SK-MEL-5 (cell line): Measurements from ENCODE around the gene ZBP1. TPM values are rescaled to one million over a fixed set of nuclear protein-coding genes. Genes with fewer than 3 reads are reported as not detected.

ENCODE experiments used
- DNase-seq: peaks from one replicate; pipeline ENCODE4 v3.0.0-alpha.2; 2016; ENCODE audit warnings: low read depth, low spot score
- in situ Hi-C: cut with HindIII; loops from 2 replicates; pipeline ENCODE4 v1.10.0; 2016; ENCODE audit warnings: low sequenced_read_pairs, high pct_unique_total_duplicates, low pct_unique_long_range_greater_than_20kb
- total RNA-seq: library from RNA; depleted of rRNA; stranded (reverse); fragments of >200 nt; shearing (Covaris generic); gene quantifications from 2 replicates; pipeline ENCODE4 v1.2.3, GENCODE V29; 2014; rRNA removed

ZBP1 gene
- total RNA-seq, 1 experiment from 2014 or later = not detected

DNA sequence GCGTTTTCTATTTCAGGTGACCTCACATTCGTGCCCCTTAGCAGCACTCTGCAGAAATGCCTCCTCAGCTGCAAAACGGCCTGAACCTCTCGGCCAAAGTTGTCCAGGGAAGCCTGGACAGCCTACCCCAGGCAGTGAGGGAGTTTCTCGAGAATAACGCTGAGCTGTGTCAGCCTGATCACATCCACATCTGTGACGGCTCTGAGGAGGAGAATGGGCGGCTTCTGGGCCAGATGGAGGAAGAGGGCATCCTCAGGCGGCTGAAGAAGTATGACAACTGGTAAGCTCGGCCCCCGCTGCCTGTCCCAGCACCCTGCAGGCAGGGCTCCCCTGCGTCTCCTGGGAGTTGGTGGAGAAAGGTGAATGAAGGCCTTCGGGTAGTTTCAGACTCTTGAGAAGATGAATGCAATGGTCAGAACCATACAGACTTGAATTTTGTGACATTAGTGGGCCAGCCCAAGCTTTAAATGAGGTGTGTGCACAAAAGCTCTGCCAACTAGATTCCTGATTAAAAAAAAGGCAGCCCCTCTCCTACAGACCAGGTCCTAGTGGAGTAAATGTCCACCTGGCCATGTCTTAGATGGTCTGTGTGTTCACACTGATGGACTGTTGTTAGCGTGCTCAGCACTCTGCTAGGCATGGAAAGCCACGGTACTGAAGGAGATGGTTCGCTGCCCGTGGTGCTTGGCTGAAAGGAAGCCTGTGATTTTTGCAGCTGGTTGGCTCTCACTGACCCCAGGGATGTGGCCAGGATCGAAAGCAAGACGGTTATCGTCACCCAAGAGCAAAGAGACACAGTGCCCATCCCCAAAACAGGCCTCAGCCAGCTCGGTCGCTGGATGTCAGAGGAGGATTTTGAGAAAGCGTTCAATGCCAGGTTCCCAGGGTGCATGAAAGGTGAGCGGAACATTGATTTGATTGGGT is 58.6 kb downstream of the ZBP1 start:
- no peak for DNase-seq
- in situ Hi-C loops = no loop called here

DNA sequence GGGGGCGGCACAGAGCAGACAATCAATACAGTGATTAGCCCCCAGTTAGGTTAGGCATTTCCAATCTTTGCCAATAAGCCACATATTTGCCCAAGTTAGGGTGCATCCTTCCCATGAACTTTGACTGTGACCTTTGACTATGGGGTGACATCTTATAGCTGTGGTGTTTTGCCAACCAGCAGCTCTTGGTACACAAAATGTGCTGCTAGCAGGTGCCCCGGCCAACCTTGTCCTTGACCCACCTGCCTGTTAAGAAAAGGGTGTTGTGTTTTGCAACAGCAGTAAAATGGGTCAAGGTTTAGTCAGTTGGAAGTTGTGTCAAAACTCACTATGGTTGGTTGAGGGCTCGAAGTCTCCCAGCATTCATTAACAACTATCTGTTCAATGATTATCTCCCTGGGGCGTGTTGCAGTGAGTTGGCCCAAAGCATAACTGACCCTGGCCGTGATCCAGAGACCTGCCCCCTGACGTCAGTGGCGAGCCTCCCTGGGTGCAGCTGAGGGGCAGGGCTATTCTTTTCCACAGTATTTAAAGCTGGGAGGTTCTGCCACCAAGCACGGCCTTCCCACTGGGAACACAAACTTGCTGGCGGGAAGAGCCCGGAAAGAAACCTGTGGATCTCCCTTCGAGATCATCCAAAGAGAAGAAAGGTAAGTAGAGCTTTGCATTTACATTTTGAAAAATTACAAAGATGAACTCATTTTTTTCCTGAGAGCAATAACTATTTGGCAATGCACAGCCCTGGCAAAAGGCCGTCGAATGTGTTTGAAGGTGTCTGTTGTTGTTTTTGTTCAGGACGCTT is 59.5 kb downstream of the ZBP1 start, which contains the start of gene PCK1:
Gene PCK1 (plus strand): TSS at position 557 of the 802 bp plus-strand sequence. CDS start 302 bp downstream, outside the sequence.
- in situ Hi-C loops = no loop called here
- peak; percentile 34 for DNase-seq

DNA sequence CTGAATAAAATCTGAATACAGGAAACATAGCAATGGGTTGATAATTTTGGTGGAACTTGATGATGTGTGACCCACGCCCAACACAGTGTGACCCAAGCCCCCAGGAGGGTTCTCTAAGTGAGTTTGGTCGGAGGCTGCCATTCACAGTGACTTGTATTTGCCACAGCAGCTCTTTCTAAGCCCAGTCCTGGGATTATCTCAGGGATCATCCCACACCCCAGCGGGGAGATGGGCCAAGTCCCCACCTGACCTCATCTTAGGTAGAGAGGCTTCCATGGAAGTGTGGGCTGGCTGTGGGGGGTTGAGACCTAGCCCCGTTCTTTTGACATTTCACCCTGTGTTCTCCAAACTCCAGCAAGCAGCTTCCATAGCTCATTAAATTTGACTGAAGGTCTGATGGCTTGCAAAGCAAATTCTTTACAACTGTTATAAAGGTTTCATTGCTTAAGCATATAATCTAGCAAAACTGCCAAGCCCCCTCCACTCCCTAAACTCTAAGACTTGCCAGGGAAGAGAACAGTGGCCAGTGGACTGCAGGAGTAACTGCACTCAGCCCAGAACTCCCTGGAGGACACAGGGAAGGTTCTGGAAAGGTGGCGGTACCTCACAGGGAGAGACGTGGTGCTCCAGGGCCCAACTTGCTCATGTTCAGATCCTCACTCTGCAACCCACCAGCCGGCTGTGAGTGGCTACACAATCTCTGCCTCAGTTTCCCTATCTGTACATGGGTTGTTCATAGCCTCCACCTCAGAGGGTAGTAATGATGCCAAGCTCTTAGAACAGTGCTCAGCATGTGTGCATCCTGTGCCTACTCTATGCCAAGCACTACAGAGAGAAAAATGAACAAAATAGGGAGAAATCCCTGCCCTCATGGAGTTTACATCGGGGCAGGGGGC is 60.3 kb downstream of the ZBP1 start:
- in situ Hi-C loops = no loop called here
- DNase-seq = no peak

DNA sequence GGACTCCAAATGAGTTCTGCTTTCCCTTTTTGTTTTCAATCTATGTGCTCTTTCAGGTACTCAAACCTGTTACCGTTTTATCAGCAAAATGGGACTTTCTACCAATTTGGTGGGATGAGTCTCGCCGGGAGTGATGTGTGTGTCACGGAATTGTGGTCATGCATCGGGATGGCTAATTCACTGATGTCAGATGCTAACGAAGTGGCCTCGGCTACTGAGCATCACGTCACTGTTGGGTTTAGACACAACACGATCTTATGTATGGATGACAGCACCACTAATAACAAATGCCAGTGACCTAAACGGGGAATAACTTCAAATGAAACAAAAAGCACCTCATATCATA is 61.0 kb downstream of the ZBP1 start:
- in situ Hi-C loops = no loop called here
- DNase-seq = no peak

DNA sequence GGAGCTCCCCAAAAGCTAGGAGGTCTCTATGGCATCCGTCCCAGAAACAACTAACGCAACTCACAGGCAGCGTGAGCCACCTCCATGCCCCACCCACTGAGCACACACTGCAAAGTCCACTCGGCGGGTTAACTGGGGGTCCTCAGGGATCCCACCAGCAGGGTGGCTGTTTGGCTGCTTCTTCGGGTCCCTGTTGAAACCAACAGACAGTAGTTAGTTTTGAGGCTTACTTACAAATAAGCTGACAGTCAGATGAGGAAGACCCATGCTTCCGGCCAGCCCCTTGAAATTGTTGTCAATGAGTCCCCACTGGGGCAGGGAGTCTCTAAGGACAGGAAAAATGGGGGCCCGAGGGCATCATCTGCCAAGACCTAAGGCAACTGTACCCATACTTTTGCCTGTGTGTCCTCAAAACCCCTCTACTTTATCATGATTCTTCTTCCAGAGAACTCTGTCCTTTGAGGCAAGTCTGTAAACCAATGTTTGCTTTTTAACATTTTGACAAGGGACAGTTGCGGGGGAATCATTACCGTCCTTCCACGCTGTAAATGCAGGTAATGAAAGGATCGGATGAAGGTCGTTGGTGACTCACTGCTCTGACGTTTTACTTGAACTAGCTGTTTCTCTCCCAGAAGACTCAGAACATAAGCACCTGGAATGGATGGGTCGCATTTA is 61.5 kb downstream of the ZBP1 start:
- DNase-seq = no peak
- in situ Hi-C loops = no loop called here

DNA sequence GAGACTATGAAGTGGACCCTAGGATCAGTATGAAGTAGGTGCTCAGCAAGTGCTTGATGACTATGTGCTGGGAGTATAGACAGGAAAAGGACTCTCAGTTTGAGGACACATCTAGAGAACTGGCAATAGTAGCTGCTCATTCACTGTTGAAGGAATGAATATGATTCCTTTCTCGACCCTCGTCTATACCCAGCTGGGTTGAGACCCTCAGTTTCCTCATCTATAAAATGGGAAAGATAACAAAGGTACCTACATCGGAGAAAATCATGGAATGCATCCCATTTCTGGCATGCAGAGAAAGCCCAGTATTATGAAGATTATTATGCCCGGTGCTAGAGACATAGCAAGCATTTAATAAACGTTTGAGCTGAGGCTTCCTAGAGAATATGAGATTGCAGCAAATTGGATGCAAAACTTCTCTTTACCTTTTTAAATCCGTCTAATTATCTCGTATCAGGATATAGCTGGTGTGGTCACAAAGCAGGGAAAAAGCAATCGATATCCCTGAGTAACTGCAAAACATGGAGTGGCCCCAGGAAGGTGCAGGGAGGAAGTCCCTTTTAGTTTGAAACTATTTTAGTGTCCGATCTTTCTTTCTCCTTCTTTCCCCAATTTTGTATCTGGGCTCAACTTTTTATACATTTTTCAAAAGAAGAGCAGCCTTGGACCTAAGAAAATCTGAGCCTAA is 62.2 kb downstream of the ZBP1 start:
- in situ Hi-C loops = no loop called here
- DNase-seq = no peak

DNA sequence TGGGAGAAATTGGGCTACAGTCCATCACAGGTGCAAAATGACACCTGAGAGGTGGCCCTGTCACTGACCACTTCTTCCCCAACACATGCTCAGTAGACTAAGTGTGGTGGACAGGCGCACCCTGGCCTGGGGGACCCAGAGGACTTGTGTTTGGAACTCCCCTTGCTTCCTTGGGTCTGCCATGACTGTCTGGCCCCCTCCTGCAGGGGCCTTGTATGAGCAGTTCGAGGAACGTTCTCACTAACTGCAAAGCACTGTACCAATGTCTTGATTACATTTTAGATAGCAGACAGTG is 63.3 kb downstream of the ZBP1 start:
- in situ Hi-C loops = no loop called here

DNA sequence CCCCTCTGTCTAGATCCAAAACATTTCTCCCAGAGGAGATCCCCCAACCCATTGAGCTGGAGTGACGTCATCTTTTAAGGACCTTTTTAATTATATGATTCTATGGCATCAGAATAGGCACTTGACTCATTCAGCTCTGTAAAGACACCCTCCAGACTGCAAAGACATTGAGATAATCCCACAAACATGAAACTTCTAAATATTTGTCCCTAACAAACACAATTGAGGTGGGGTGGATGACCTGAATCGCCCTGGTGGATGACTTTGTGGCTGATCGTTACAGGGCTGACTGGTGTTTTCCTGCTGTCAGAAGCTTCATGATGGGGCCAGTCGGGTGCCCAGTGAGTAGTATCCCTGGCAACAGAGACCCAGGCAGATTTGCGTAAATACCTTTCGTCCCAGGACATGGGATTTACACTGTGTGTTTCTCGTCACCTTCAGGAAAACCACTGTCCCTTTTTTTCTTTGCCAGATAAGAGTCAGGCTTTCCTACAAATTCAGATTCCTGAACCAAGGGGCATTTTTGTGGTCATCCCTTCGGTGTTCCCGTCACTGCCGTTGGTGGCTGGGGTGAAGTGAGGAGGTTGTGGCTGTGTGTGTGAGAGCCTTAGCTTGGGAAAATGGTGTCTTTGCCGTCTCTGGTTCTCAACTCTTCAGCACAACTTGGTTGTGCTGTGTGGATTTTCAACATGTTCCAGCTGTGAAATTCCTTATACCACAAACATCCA is 64.6 kb downstream of the ZBP1 start:
- in situ Hi-C loops = no loop called here
- no peak for DNase-seq

More for the DNA sequence above, 63.3 kb downstream of the ZBP1 start:
- no peak for DNase-seq

Other genes starting within 250 kb of the ZBP1 start
- gene RBM38, start 229.0 kb downstream of the ZBP1 start, total RNA-seq = 12.8 and 13.7 TPM in 2 replicates
- 0.42 and 0.51 TPM in 2 replicates for gene CTCFL, start 95.3 kb downstream of the ZBP1 start, total RNA-seq
- gene PCK1, start 59.3 kb downstream of the ZBP1 start, total RNA-seq = 0.32 TPM in 1 of 2 replicates, not detected in the other
- gene PMEPA1, start 89.6 kb upstream of the ZBP1 start, total RNA-seq = 2.4 and 5.7 TPM in 2 replicates